HFFc6 (cell line): Measurements from ENCODE around the gene PRAME. TPM values are rescaled to one million over a fixed set of nuclear protein-coding genes. Genes with fewer than 3 reads are reported as not detected.

ENCODE experiments used
- DNase-seq: peaks from one replicate; pipeline ENCODE4 v3.0.0-alpha.2; 2018
- H3K27ac Mint-ChIP-seq: 2 replicates; pipeline ENCODE4 v1.8.0; 2020; ENCODE audit warnings: mild to moderate bottlenecking, mixed read lengths
- H3K27me3 Mint-ChIP-seq: 2 replicates; pipeline ENCODE4 v1.8.0; 2021; ENCODE audit warnings: mild to moderate bottlenecking, moderate library complexity, mixed read lengths; ENCODE audit not compliant: insufficient read depth
- H3K36me3 Mint-ChIP-seq: 2 replicates; pipeline ENCODE4 v1.8.0; 2021; ENCODE audit warnings: low read depth, mixed read lengths
- H3K4me1 Mint-ChIP-seq: 2 replicates; pipeline ENCODE4 v1.8.0; 2020; ENCODE audit warnings: low read depth, mixed read lengths
- H3K4me3 Mint-ChIP-seq: 2 replicates; pipeline ENCODE4 v1.8.0; 2020; ENCODE audit warnings: mild to moderate bottlenecking, moderate library complexity, mixed read lengths
- H3K9me3 Mint-ChIP-seq: 2 replicates; pipeline ENCODE4 v1.8.0; 2020; ENCODE audit warnings: mild to moderate bottlenecking, mixed read lengths
- CTCF ChIP-seq: fragments of 200-600 bp; sonication (generic); IDR thresholded peaks from 2 replicates; pipeline ENCODE4 v1.5.0; 2021; ENCODE audit warnings: antibody characterized with exemption, mild to moderate bottlenecking
- total RNA-seq, 6 experiments: library from RNA; stranded (reverse); fragmentation: NEBNext Ultra II Directional; extraction: Animal tissue kit (Norgen Biotek cat#: 25700); gene quantifications; 2 replicates in 1 of 6; 3 replicates in 5 of 6; pipeline ENCODE4 v1.2.3, GENCODE V29; 2021

Gene PRAME
- total RNA-seq, 6 experiments from 2014 or later = not detected

- Mint-ChIP-seq H3K4me3 (no peak overlapping the region), H3K4me1 (no peaks in the 10 kb centered on the region), H3K9me3 (no peaks in the 10 kb centered on the region), H3K36me3 (no peaks in the 10 kb centered on the region), H3K27me3 (peaks cover 15% of the 10 kb centered on the region), H3K27ac (no peak overlapping the region)
- TF ChIP-seq CTCF = no peak
- DNase-seq = no peak
These were observed 12.4 kb upstream of the PRAME start for GRCh38 chr22:22571429-22571828.

GRCh38 chr22:22569218-22569617 lies 10.2 kb upstream of the PRAME start:
- peaks cover 5% of the 10 kb centered on the region; the same call in 1 of the 2 replicates for H3K9me3 Mint-ChIP-seq
- H3K4me3 Mint-ChIP-seq = no peak overlapping the region
- peaks cover 13% of the 10 kb centered on the region for H3K27me3 Mint-ChIP-seq
- TF ChIP-seq CTCF = no peak
- no peak overlapping the region for H3K27ac Mint-ChIP-seq
- H3K36me3 Mint-ChIP-seq = no peaks in the 10 kb centered on the region
- no peak for DNase-seq
- no peaks in the 10 kb centered on the region for H3K4me1 Mint-ChIP-seq

GRCh38 chr22:22565981-22566380 lies 6.9 kb upstream of the PRAME start:
- H3K27me3 Mint-ChIP-seq = peaks cover 8% of the 10 kb centered on the region
- no peaks in the 10 kb centered on the region; the same call in 1 of the 2 replicates for H3K36me3 Mint-ChIP-seq
- H3K4me3 Mint-ChIP-seq = no peak overlapping the region
- H3K9me3 Mint-ChIP-seq = peaks cover 16% of the 10 kb centered on the region
- H3K27ac Mint-ChIP-seq = no peak overlapping the region
- H3K4me1 Mint-ChIP-seq = no peaks in the 10 kb centered on the region
- no peak for TF ChIP-seq CTCF
- no peak for DNase-seq

GRCh38 chr22:22558071-22558971 lies 744 bp downstream of the PRAME start:
- H3K4me1 Mint-ChIP-seq = no peaks in the 10 kb centered on the region
- H3K27me3 Mint-ChIP-seq = peaks cover 3% of the 10 kb centered on the region; the same call in 1 of the 2 replicates
- no peak overlapping the region for H3K27ac Mint-ChIP-seq
- peaks cover 25% of the 10 kb centered on the region for H3K9me3 Mint-ChIP-seq
- H3K36me3 Mint-ChIP-seq = no peaks in the 10 kb centered on the region; the same call in 1 of the 2 replicates
- no peak overlapping the region for H3K4me3 Mint-ChIP-seq
- no peak for DNase-seq
- TF ChIP-seq CTCF = no peak

GRCh38 chr22:22556995-22557925 lies 1.8 kb downstream of the PRAME start:
- Mint-ChIP-seq H3K4me1 (no peaks in the 10 kb centered on the region), H3K36me3 (no peaks in the 10 kb centered on the region), H3K27ac (no peak overlapping the region), H3K9me3 (peaks cover 19% of the 10 kb centered on the region), H3K27me3 (peaks cover 4% of the 10 kb centered on the region; the same call in 1 of the 2 replicates), H3K4me3 (no peak overlapping the region)
- DNase-seq = no peak
- TF ChIP-seq CTCF = no peak
